ENCODE data around the gene UBL7.
"Not testable (repeated sequence)": the region's sequence is repeated elsewhere in the genome, so short reads cannot be mapped to it uniquely, and the experiment has no call there.

The UBL7 gene

DNA sequence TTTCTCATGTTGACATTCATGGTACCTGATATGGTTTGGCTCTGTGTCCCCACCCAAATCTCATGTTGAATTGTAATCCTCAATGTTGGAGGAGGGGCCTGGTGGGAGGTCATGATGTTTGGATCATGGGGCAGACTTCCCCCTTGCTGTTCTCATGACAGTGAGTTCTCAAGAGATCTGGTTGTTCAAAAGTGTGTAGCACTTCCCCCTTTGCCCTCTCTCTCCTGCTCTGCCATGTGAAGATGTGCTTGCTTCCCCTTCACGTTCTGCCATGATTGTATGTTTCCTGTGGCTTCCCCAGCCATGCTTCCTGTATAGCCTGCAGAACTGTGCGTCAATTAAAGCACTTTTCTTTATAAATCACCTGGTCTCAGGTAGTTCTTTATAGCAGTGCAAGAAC lies 3.3 kb upstream of the UBL7 start:
- peak; percentile 74 for DNase-seq (ENCODE audit: low read depth)

DNA sequence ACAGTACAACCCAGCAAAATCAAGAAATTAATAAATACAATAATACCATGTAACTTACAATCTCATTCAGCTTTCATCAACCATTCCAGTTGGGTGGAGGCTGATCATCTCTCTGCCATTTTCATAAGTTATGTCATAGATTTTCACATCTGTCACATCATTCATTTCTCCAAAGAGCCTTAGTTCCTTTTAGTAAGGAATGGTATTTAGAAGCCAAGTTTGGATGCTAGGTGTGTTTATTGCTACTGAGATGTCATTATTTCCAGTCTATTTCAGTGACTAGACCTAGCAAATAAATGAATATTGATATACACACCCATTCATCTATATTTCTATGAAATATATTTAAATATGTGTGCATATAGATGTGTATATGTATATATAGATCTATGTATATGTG lies 2.7 kb upstream of the UBL7 start:
- DNase-seq (ENCODE audit: low read depth), result no peak

DNA sequence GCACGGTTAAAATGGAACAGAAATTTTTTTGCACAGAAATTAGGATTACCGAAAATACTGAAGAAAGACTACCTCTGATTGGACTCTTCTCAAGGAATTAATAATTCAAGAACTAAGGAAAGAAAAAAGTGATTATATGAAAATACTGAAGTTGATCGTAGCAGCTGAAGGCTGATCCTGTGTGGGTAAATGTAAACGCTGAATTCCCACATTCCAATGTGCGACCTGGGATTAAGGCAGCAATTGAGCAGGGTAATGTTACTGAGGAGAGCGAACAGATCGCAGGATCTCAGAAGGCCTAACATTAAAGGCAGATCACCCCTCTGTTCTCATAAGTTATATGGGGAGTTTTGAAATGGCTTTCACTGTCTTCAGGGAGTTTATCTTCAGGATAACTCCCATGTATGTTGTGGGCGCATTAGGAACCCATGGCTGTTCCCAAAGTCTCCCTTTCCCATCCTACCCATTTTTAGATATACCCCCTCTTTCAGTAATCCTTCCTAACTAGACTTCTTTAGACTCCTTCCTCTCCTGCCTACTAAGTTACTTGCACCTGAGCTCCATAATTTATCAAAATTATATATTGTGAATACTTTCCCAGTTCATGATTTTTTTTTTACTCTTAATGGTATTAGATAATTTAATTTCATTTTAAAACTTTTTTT lies 1.0 kb upstream of the UBL7 start:
- DNase-seq (ENCODE audit: low read depth), result no peak

DNA sequence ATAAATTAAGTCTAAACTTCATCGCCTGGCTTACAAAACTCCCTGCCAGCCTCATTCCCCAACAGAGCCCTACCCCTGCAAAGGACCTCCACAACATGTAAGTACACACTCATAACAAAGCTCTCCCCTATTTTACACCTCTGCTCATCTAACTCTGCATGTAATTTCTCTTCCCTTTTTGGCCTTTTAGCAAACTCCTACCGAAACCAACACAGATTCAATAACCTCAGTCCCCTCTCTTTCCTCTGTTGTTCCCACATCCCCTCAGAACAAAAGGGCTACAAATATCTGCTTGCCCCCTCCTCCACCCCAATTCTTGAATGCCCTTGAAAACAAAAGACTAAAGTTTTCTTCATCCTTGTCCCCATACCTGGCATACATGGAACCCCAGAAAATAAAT lies 662 bp downstream of the UBL7 start:
- DNase-seq (ENCODE audit: low read depth), result no peak

DNA sequence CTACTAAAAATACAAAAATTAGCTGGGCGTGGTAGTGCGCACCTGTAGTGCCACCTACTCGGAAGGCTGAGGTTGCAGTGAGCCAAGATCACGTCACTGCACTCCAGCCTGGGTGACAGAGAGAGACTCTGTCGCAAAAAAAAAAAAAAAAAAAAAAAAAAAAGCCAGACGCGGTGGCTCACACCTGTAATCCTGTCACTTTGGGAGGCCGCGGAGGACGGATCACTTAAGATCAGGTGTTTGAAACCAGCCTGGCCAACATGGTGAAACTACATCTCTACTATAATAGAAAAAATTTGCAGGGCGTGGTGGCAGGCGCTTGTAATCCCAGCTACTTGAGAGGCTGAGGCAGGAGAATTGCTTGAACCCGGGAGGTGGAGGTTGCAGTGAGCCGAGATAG lies 1.2 kb downstream of the UBL7 start:
- DNase-seq (ENCODE audit: low read depth), result not testable (repeated sequence)

DNA sequence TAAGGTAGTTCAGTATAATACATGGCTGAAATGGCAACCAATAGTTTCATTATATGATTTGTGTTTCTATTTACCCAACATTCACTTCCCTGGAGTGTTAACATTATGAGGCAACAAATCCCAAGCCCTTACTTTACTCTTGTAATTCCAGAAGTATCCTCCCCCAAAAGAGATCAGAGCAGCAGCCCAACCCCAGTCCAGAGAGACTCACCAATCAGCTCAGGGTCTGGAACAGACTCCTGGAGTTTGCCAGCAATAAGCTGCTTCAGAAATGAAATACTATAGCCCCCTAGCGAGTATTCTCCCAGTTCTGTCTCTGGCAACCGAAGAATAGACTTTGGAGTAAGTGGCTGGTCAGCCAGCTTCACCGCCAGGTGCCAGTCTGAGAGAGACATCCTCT lies 2.5 kb downstream of the UBL7 start:
- no peak for DNase-seq (ENCODE audit: low read depth)

DNA sequence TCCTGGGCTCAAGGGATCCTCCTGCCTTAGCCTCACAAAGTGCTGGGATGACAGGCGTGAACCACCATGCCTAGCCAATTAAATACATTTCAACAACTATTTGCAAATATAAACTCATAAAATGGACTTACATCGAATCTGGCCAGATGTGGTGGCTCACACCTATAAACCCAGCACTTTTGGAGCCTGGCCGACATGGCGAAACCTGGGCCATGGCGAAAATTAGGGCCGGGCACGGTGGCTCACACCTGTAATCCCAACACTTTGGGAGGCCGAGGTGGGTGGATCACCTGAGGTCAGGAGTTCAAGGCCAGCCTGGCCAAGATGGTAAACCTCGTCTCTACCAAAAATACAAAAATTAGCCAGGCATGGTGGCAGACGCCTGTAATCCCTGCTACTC lies 3.9 kb downstream of the UBL7 start:
- not testable (repeated sequence) for DNase-seq (ENCODE audit: low read depth)

DNA sequence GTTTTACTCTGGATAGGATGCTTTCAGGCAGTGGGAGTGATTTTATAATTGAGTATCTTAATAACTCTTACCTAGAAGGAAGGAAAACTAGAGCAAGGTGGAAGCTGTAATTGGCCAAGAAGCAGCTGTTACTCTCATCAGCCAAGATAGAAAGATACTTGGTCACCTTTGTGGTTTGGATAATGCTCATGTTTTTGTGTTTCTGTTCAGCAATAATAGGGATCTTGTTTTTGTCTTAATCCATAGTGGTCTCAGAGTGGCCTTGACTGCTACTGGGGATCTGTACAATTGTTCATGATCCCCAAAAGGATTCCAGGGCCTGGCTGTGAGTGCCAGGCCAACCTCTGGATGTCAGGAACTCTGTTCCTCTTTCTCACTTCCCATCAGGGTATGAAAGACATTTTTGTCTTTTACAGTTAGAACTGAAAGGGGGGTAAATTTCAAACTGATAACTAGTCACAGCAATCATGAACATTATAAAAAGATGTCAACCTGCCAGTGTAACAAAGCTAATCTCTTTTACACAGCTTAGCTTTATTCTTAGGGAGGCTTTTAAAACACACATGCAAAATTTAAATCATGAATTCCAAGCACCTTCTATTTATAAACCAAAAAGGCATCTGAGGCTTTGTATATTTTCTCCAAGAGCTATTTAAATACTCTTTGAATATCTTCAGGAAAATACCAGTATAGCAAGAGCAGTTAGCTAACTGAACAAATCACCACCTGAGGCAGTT lies 6.0 kb downstream of the UBL7 start:
- no peak for DNase-seq (ENCODE audit: low read depth)

DNA sequence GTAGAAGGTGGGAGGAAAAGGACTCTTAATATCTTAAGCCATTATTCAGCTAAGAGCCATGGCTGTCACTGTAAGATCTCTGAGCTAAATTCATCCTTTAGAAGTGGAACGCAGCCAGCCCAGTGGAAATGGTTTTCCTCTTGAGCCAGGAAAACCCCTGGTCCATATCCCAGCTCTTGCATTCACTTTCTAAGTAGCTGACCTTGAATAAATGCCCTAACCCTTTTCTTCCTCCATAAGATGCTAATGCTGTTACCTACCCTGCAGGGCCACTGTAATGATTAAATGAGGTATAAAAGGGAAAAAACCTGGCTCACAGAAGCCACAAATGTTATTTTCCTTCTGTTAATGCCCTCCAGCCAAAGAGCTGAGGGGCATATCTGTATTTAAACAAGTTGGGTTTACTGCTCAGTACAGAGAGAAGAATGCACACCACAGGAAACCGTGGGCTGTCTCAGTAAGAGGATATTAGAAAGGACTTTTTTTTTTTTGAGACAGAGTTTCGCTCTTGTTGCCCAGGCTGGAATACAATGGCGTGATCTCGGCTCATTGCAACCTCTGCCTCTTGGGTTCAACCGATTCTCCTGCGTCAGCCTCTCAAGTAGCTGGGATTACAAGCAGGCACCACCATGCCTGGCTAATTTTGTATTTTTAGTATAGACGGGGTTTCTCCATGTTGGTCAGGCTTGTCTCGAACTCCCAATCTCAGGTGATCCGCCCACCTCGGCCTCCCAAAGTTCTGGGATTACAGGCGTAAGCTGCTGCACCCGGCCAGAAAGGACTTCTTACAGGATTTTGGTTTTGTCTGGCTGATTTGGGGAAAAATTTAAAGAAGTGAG lies 6.8 kb downstream of the UBL7 start:
- DNase-seq (ENCODE audit: low read depth), result no peak

DNA sequence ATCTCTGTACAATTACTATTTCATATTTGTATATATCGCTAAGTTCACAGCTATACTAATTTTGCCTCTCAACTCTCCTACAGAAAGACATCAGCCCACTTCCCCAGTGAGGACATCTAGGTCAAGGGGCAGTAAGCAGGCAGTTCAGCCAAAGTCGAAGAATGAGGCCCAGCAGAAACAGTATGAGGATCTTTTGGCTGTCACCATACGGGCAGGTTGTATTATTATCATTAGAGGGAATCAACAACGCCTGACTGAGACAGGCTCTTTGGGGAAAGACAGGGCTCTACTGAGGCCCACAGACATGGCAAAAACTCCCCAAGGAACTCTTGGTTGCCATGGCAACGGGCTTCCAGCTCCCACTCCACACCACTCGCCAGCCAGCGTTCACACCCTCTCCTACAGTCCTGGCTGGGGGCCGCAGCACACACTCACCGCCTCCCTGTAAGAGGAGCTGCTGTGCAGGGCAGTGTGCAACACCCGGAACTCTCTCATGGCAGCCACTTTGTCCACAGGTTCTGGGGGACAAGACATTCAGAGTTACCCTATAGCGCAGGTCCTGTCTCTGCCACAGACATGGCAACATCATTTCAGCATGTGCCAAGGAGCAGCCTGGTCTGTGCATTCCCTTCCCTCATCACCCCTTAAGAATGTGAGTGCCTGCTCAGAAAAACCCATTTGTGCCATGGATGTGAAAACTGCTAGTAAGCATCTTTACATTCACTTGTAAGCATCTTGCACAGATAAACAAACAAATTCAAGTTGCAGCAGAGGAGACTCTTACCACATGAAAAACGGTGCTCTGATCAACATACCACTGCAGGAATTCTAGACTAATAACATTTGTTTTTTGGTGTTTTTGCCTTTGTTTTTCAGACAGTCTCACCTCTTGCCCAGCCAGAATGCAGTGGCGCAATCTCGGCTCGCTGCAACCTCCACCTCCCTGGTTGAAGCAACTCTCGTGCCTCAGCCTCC lies 8.8 kb downstream of the UBL7 start:
- no peak for DNase-seq (ENCODE audit: low read depth)

DNA sequence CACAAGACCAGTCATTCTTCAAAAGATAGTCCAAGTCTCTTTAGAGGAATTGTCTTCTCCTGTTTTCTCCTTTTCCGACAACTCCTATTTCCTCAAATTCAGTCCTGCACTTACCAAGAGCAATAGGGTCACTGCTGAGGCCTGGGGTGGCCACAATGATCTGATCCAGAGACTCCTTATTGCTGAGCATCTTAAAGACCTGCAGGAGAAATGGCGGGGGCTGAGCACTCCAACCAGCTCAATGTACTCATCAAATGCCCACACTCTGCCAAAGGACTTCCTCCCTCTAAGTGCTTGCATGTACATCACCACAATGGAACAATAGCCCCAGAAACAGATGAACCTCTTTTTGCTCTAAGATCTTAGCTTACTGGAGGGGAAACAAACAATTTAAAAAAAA lies 9.6 kb downstream of the UBL7 start:
- DNase-seq (ENCODE audit: low read depth), result no peak

DNA sequence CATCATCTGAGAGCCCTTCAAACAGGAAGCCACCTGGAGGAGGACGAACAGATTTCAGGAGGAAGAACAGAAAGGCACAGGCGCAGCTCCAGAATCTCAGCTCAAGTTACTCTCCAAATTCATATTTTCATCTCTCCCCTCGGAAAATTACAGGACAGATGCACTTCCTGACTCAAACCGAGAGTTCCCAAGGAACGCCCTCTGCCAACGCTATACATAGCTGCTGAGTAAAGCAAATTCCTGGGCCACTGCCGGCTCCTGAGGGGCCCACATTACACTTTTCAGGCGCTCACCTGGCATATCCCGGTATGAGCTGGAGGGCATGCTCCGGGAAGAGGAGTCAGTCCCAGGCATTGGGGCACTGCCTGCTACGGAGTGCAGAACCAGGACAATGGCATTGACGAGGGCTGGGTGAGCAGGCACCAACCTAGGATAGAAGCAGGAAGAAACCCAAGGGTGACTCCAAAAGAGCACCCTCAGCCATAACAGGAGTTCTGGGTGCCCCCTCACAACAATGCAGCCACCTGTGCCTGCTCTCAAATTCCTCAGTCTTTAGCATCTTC lies 11.2 kb downstream of the UBL7 start:
- DNase-seq (ENCODE audit: low read depth), result no peak

DNA sequence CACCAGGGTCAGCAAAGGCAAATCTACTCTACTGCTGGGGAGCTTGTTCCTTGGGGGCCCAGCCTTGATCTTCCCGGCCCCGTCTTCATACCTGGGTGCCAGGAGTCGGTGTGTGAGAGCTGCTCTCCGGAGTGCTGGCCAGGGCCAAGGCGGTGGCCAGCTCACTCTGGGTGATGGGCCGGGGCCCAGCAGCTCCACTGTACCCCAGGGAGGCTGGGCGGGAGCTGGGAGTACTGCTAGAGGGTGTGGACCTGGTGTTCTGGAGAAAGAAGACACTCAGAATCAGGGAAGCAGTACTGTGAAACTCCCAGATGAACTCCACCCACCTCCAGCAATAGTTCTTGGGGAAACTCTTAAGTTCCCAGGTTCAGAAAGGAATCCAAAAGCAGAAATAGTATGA lies 11.9 kb downstream of the UBL7 start:
- DNase-seq (ENCODE audit: low read depth), result no peak

DNA sequence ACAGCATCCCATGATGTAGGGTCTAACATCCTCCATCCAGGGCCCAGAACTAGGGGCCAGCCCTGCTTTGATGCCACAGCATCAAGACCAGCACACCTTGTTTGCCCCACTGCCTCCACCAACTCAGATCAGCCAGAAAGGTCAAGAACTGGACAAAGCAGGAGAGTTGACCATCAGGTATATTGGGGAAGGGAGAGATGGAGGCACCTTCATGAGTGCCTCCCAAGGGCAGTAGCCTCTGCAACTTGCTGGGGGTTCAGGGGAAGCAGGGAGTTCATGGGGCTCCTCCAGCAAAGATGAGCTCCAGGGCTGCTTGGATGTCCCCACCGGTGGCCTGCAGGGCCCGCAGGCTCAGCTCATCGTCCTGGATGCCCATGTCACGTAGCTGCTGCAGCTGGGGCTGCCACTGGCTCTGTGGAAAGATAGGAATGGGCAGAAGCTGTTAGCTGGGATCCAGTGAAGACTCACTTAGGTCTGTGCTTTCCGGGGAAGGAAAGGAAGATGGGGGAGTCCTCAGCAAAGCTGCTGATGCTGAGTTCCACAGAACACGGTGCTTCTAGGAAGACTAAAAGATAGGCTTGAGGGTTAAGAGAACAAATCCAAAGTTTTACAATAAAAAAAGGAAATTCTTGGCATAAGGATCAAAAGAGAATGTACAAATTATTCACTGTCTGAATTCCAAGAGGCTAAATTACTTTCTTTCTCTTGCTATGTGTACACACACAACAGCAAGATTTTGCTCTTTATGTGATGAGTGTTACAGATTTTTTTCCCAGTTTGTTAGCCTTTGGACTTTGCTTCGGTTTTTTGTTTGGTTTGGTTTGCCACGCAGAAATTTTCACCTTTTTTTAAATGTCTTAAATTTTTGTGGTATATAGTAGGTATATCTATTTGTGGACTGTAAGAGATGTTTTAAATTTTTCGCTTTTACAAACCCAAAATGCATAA lies 14.9 kb downstream of the UBL7 start:
- no peak for DNase-seq (ENCODE audit: low read depth)

DNA sequence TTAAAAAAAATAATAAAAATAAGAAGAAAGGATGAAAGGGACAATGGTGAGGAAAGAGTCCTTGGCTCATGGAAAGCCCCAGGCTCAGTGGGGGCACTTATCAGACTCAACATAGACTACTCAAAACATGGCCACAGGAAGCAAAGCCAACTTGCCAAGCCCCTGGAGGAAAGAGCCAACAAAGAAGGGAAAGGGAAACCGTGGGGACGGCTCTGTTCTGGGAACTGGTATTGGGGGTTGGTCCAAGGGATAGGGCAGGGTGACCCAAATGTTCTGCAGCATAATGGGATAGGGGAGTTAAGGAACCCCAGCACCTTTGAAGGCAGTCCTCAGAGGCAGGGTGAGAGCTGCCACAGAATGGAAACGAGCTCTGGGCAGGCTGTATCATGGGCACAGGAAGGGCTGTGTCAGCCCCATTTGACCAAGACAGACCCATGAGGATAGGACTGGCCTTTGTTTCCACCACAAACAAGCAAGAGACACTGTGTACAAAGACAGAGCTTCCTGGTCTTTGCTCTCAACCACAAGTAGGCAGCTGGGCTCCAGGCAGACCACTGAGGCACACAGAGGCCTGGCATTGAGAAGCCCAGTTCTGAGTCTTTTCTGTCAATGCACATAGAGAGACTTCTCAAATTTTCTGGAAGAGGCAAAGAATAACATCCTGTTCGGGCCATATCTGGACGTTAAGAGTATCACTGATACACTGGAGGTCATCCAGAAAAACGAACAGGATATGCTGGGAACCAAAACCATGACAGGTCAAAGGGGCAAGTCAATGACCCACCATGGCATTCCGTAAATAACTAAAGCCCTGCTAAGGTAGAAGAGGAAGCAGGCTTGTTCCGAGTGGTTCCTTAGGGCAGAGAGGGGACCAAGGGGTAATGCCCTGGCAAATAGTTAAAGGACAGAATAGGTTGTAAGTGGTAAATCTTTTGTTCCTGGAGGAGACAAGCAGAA lies 16.6 kb downstream of the UBL7 start:
- no peak for DNase-seq (ENCODE audit: low read depth)

DNA sequence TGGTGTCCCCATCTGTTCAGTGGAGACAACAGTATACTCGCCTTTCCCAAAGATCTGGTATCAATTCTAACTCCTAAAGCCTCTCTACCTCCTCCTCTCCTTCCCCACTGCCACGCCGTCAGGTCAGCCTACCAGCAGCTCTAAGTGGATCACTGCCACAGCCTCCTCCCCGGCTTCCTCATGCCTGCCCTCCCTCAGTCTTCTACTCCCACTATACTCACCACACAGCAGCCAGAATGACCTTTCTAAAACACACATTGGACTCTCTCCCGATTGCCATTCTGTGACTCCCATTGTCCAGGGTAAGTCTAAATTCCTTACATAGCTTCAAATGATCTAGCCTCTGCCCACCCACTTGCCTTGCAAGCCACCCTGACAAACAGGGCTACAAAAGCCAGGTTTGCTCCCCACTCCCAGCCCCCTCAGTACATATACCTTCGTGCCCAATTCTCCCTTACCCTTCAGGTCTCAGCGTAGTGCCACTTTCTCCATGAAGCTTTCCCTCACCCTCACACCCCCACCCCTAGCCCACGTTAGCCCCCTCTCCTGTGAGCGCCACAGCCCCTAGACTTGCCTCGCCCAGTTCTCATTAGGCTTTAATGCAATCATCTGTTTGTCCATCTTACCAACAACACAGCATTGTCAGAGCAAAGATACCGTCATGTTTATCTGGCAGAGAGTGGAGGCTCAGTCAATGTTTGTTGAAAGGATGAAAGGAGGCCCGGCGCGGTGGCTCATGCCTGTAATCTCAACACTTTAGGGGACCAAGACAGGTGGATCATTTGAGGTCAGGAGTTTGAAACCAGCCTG lies 17.7 kb downstream of the UBL7 start:
- no peak for DNase-seq (ENCODE audit: low read depth)

DNA sequence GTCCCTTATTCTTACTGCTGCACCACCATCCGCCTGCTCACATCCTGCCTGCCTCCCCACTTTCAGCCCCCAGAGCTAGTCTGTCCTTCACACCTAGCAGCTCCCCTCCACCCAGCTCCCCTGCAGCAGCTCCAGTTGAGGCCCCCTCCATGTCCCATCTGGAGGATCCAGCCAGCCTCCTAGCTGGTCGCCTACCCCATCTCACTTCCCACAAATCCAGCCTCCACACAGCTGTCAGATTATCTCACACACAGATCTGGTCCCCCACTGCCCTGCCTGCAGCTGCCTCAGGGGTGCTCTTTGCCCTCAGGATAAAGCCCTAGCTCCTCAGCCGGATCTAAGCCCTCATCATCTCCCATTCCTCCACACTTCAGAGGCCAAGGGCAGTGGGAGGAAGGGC lies 18.4 kb downstream of the UBL7 start:
- DNase-seq (ENCODE audit: low read depth), result no peak

DNA sequence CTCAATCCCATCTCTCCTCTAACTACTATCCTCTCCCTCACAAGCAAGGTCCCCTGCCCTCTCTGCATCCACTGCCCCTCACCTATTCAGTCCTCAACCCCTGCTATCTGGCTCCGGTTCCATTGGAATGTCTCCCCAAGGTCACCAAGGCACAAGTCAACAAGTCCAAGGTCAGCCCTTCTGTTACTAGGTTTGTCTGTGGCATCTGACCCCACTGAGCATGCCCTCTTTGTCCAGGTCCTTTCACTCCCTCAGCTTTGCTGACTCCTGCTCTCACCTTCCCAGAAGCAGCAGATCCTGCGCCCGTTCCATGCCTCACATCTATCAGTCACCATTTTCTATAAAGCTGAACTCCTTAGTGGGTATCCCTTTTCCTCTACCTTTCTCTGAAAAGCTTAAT lies 18.9 kb downstream of the UBL7 start:
- DNase-seq (ENCODE audit: low read depth), result no peak

Data from CMK (cell line).